GM12872 (cell line): ENCODE data around the gene PHOSPHO2.
A peak's percentile ranks its signal among the peaks of the same experiment; 100 is the strongest.

ENCODE experiments used
- TF ChIP-seq, protein P1 (sequence below): IDR thresholded peaks from 3 replicates; pipeline ENCODE4 v1.5.1; 2011; ENCODE audit warnings: low read depth, mild to moderate bottlenecking, low read length, moderate library complexity; ENCODE audit not compliant: insufficient read depth

Gene PHOSPHO2

DNA sequence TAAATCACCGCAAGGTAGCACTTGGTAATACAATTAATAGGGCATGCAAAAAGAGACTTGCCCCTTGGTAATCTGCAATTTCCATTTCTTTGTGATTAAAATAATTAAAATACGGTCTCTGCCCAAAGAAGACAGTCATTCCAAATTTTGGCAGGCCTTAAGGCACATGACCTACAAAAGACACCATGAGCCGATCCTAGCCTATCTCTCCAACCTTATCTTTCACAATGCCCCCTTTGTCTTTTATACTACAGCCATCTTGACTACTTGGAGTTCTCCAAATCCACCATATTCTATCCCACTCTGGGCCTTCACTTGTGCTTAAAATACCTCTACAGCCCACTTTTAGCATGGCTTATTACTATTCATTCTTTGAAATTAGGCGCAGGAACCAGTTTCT lies 23.3 kb upstream of the PHOSPHO2 start:
- TF ChIP-seq, protein P1, sequence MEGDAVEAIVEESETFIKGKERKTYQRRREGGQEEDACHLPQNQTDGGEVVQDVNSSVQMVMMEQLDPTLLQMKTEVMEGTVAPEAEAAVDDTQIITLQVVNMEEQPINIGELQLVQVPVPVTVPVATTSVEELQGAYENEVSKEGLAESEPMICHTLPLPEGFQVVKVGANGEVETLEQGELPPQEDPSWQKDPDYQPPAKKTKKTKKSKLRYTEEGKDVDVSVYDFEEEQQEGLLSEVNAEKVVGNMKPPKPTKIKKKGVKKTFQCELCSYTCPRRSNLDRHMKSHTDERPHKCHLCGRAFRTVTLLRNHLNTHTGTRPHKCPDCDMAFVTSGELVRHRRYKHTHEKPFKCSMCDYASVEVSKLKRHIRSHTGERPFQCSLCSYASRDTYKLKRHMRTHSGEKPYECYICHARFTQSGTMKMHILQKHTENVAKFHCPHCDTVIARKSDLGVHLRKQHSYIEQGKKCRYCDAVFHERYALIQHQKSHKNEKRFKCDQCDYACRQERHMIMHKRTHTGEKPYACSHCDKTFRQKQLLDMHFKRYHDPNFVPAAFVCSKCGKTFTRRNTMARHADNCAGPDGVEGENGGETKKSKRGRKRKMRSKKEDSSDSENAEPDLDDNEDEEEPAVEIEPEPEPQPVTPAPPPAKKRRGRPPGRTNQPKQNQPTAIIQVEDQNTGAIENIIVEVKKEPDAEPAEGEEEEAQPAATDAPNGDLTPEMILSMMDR, result no peak

DNA sequence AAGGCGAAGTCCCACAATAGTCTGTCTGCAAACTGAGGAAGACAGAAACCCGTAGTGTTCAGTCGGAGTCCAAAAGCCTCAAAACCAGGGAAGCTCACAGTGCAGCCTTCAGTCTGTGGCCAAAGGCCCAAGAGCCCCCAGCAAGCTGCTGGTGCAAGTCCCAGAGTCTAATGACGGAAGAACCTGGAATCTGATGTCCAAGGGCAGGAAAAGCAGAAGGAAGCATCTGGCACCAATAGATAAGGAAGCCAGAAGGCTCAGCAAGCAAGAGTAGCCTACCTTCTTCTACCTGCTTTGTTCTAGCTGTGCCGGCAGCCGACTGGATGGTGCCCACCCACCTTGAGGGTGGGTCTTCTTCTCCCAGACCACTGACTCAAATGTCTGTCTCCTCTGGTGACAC lies 21.9 kb upstream of the PHOSPHO2 start:
- TF ChIP-seq, protein P1, result no peak

DNA sequence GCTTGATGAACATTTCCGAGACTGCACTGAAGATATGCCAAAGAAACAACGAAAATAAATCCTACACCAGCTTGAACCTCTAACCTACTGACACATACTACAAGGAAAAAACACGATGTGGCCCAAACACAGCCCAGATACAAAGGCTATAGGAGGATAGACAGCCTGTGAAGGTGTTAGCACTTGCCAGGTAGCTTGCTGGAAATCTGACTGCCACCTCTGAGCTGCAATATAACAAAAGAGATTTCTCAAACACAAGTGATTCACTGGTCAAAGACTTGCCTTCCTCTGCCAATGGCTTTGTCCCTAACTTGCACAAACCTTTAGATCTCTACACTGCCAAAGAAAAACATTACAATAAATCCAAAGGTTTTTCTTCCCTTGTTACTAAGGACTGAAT lies 21.2 kb upstream of the PHOSPHO2 start:
- TF ChIP-seq, protein P1, result no peak

DNA sequence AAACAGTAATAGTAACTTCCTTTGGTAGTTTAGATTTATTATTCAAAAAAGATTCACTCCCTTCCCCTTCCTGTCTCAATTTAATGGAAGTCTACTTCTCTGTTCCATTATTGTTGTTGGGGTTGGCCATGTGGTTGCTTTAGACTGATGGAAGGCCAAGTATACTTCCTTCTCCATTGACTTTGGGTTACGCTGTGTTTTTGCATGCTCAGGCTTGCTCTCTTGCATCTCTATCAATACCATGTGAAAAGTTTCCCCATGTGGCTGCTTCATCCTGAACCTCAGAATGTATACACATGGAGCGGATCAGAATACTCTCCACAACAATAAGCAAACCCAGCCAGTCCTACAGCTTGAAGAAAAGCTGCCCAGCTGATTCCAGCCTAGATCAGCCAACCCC lies 20.3 kb upstream of the PHOSPHO2 start:
- TF ChIP-seq, protein P1, result no peak

DNA sequence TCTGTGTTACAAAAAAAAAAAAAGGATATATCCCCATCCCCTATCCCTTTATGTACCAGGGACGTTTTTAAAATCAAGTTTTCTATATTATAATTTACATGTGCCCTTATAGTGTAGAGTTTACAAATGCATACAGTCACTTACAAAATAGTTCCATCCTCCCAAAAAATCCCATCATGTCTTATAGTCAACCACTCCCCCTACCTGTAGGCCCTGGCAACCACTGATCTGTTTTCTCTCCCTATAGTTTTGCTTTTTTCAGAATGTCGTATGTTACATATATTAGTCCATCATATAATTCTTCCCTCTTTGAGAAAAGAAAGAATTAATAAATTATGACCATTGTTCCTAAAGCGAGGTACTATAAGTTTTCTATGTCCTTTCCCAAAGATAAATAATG lies 17.9 kb upstream of the PHOSPHO2 start:
- TF ChIP-seq, protein P1, result peak; percentile 23; the same call in 1 of the 3 replicates

DNA sequence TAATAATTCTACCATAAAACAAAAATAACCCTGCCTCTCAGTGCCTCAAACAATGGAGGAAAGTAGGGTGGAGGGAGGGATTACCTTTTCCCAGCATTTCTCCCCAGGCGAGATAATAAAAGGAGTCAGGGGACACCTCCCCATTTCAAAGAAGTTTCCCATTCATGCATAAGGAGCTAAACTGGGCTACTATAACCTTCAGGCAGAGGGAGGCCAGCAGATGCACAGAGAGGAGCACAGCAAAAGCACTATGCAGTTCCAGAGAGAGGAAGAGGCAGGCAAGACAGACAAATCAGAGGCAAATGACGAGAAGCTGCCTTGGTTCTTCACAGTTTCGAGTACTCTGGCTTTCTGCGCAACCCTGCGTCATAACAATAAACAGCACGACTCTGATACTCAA lies 17.4 kb upstream of the PHOSPHO2 start:
- TF ChIP-seq, protein P1, result no peak

DNA sequence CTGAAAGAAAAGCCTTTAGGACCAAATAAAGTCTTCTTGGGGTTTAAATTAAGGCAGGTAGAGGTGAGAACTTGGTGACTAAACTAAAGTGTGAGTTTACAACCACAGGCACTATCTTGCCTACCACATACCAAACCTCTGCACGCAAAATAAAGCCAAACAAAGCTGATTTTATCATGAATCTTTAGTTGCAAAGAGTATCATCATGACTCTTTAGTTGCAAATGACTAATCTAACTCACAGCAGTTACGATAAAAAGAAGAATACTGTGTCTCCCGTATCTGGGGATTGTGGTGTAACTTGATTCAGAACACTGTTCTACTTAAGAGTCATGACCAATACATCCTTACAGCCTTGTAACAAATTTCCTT lies 11.2 kb upstream of the PHOSPHO2 start:
- TF ChIP-seq, protein P1, result no peak
